Activated CD4-positive, CD25-positive, alpha-beta regulatory T cell (primary cell): Measurements from ENCODE around the gene GLOD5.

Experiments used
- DNase-seq, 4 experiments: peaks; one replicate each; lab custom pipeline; 2025; lab: John Stamatoyannopoulos, UW

The GLOD5 gene

GRCh38 chrX:48753708-48754228, 7.8 kb upstream of the GLOD5 start:
- DNase-seq: no peak

DNA sequence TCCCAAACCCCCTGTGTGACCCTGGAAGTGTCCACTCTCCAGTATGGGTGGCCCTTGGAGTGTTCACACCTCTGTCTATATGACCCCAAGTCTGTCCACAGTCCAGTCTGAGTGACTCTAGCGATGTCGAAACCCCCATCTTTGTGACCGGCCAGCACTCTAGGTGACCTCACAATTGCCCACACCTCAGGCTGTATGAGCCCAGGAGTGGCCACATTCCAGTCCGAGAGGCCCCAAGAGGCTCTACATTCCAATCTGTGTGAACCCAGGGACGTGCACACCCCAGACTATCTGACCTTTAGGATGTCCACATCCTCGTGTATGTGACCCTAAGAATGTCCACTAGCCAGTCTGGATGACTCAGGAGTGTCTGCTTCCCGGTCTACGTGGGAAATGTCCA, 7.3 kb upstream of the GLOD5 start:
- DNase-seq: no peak

- DNase-seq: no peak
Observed at GRCh38 chrX:48769230-48769629, 7.7 kb downstream of the GLOD5 start.

- no peak for DNase-seq
Observed at GRCh38 chrX:48770296-48770695, 8.7 kb downstream of the GLOD5 start.

GRCh38 chrX:48772602-48773001, 11.1 kb downstream of the GLOD5 start:
- no peak for DNase-seq

DNA sequence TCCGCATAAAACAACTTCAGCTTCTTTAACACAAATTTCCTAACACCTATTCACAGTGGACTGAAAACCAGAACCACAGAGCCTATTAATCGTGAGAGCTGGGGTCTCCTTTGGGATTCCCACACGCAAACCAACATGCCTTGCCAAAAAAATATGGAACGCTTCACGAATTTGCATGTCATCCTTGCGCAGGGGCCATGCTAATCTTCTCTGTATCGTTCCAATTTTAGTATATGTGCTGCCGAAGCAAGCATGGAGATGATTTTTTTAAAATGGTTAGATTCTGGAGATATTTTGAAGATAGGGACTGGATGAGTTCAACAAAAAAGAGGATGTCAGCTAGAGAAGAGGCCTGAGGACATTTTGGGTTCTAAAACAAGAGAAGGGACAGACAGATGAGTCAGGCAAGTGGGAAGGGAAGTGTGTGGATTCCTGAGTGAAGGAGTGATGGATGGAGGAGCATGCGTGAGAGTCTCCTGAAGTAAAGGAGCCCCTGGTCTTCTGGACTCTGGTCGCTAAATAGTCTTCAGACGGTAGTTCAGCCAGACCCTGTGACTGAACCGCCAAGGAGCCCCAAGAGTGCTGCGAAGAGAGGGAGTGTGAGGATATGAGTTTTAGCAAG, 15.4 kb downstream of the GLOD5 start:
- no peak for DNase-seq

DNA sequence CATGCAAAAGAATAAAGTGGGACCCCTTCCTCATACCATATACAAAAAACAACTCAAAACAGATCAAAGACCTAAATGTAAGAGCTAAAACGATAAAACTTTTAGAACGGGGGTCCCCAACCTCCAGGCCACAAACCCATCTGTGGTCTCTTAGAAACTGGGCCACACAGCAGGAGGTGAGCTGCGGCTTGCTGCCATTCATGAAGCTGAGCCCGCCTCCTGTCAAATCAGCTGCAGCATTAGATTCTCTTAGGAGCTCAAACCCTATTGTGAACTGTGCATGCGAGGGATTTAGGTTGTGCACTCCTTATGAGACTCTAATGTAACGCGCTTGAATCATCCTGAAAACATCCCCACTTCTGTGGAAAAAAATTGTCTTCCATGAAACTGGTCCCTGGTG, 17.9 kb downstream of the GLOD5 start:
- DNase-seq: no peak

DNA sequence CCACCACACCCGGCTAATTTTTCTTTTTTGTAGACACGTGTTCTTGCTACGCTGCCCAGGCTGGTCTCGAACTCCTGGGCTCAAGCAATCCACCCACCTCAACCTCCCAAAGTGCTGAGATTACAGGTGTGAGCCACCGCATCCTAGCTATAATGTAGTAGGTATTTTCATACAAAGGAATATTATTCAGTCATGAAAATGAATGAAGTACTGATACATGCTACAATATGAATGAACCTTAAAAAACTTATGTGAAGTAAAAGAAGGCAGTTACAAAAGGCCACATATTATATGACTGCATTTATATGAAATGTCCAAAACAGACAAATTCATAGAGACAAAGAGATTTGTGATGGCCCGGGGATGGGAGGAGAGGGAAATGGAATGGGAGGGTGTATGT, 20.2 kb downstream of the GLOD5 start:
- DNase-seq: no peak

DNA sequence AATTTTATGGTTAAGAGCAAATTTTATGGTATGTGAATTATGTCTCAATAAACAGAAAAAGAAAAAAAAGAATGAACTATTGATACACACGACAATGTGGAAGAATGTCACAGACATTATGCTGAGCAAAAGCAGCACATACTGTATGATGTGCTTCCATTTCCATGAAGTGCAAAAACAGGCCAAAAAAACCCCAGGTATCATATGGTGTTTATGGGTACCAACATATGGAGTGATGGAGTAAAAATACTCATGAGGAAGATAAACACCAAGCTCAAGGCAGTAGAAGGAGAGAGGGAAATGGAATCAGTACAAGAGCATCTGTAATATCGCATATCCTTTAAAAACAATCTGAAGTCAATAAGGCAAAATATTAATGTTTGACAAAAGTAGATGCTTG, 20.7 kb downstream of the GLOD5 start:
- no peak for DNase-seq

- no peak for DNase-seq
Observed at GRCh38 chrX:48782795-48783194, 21.2 kb downstream of the GLOD5 start.

- DNase-seq: no peak
Observed at GRCh38 chrX:48784726-48785125, 23.2 kb downstream of the GLOD5 start.

DNA sequence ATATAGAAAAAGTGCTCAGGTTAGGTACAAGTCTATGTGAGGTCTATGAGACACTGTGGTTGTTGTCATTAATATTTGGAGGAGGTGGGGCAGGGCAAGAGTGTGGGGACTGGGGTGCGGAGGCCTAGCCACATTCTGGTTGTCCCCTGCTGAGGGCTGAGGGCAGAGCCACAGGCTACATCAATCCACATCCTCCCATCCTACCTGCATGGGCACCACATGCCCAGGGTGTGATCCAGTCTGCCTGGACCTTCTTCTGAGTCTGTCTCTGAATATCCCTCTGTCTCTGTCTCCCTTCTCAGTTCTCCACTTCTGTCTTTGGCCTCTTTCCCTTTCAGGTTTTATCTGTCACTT, 23.6 kb downstream of the GLOD5 start:
- DNase-seq: no peak

- DNase-seq: no peak
Observed at GRCh38 chrX:48785540-48786214, 24.1 kb downstream of the GLOD5 start.

- DNase-seq: no peak
Observed at GRCh38 chrX:48786341-48786800, 24.8 kb downstream of the GLOD5 start, which contains the start of gene GATA1. Gene GATA1, plus strand, starts transcription at chrX:48786590. Its CDS starts 4,520 bp downstream, at chrX:48791110.

DNA sequence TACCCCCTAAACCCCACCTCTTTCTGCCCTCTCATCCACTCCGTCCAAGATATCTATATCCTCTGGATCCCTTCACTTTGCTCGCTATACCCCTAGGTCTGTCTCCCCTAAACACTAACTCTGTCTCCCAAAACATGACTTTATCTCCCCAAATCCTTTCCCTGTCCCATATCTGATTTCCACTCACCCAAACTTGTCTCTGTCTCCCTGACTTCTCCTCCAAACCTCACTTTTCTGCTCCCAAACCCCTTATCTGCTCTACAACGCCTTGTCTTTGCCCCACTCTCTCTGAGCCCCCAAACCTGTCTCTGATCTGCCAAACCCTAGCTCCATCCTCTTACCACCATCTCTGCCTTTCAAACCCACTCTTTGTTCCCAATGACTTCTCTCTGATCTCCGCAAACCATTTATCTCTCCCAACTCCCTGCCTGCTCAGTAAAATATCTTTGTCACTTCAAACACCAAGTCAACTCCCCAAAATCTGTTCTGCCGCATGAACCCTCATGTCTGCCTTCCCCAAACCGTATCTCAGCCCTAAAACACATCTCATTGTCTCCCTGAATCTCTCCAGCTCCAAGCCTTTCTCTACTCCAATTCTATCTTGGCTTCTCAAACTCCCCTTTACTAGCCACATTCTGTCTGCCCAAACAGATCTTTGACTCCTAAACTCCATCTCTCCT, 25.4 kb downstream of the GLOD5 start:
- no peak for DNase-seq

DNA sequence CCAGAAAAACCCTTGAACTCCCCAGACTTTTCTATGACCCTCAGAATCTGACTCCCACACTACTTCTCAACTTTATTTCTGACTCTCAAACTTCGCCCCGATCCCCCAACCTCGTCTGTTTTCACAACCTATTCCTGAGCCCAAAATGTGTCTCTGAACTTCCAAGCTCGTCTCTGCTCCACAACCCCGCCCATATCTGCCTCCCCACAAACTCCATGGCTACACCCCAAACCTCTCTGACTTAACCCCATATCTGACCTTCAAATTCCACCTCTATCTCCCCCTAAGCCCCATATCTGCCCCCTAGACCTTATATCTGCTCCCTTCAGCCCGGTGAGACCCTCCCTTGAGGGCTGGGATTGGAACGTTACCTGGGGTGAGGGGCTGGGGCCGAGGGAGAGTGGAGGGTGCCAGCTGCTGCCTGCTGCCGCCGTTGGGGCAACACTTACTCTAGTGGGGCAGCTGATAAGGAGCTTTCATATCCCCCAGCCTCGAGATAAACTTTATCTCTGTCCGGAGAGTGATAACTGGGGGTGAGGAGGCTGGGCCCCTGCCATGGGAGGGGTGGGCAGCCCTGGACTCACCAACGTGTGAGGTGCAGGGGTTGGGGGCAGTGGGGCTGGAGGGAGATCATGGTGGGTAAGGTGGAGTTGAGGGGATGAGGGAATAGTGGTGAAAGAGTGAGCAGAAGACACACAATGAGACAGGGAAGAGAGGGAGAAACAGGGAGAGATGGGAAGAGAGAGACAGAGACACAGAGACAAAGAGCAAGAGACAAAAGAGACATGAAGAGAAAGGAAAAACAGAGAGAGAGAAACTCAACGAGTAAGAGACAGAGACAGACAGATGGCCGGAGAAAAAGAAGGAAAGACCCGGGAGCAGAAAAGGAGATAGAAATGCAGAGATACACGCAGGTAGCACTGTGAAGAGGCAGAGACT, 26.2 kb downstream of the GLOD5 start:
- DNase-seq: no peak

DNA sequence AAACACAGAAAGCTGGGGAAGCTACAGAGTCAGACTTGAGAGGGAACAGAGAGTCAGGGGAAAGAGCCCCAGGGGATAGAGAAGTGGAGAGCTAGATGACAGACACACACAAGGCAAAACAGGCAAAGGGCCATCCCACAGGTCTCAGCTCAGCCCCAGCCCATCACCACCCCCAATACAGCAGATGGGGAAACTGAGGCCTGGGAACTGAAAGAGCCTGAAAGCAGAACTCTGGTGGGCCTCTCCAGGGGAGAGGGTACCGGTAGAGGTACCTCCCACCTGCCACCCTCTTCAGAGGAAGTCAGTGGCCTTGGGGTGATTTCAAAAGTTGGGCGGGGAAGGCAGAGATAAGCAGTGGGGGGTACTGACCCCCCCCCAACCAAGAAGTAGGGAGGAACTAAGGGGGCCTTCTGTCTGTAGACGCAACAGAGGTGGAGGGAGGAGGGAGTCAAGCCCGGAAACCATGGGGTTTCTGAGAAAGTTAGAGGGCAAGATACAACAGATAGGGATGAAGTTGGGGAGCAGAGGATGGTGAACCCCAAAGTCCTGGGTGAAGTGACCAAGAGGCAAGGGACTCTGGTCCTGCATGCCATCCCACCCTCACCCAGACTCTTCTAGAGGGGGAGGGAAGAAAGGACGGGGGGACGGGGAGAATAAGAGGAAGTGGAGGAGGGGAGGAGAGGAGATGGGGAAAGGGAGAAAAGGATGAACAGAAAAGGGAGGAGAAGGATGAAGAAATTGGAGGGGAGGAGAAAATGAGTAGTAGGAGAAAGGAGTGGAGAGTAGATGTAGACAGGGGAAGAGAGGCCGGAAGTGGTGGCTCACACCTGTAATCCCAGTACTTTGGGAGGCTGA, 28.0 kb downstream of the GLOD5 start:
- no peak for DNase-seq

- no peak for DNase-seq
Observed at GRCh38 chrX:48790477-48790876, 28.9 kb downstream of the GLOD5 start.

GRCh38 chrX:48791063-48791820, 29.7 kb downstream of the GLOD5 start:
- no peak for DNase-seq

- DNase-seq: no peak
Observed at GRCh38 chrX:48792219-48792618, 30.7 kb downstream of the GLOD5 start.
